GM19043 (cell line): ENCODE results near the gene THAP6.
"Not testable (repeated sequence)": the region's sequence is repeated elsewhere in the genome, so short reads cannot be mapped to it uniquely, and the experiment has no call there.

Experiments
- ATAC-seq: cut with Tn5 transposase; IDR thresholded peaks from one replicate; pipeline ENCODE4 v1.9.1; 2021; ENCODE audit warnings: low read depth; ENCODE audit not compliant: unreplicated experiment

The THAP6 gene

DNA sequence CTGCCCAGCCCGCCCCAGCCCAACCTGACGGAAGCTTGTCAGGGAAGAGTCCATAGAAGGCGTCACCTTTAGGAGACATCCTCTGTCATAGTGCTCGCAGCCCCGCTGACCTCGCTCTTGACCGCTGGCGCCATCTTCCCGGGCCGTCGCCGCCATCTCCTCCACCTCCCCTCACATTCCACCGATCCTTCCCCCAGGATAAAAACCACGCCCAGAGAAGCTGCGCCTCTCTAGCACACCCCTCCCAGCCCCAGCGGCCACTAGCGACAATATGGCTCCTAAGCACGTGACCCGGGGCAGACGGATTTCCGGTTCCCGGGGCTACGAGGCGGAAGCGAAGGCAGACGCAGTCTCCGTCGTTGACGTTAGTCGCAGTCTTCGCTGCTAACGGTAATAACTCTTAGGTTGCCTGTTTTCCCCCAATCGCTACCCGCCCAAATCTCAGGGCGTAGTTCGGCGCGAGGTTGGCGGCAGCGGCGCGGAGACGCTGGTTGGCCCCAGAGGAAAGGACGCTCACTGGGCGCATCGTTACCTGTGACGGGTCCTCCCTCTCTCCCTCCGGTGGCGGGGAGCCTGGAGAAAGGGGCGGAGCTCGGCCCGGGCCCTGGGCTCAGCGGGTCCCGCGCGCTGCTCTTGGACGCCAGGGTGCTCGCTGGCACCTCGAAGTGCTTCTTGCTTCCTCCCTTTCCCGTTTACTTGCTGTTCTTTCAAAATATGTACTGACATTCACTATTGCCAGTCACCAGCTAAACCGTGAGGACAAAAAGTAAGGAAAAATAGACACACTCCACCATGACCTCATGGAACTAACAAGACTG is at the start of gene THAP6, which contains the start of gene RCHY1:
THAP6 (plus strand) TSS at position 343 of the 818 bp plus-strand sequence. CDS start 980 bp downstream, outside the sequence.
RCHY1 (minus strand) TSS at position 273 of the 818 bp plus-strand sequence; CDS start at position 156, 117 bp downstream.
- peak; percentile 93 for ATAC-seq

DNA sequence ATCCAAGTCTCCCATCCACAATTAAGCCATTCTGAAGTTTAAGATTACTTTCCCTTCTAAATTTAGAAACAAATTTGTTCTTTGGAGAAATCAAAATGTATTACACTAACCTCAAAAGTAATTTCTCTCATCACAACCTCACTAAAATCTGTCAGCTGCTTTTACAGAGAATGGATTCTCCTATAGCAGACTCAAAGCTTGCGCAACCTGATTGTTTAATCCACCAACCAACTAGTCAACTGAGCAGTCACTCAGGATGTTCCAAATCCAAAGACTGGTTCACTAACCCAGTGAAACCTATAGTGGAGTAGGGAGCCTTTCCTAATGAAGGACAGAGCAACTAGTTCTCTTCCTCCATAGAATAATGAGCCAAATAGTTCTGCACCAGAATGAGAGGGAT is 44.4 kb upstream of the THAP6 start:
- ATAC-seq, result no peak

DNA sequence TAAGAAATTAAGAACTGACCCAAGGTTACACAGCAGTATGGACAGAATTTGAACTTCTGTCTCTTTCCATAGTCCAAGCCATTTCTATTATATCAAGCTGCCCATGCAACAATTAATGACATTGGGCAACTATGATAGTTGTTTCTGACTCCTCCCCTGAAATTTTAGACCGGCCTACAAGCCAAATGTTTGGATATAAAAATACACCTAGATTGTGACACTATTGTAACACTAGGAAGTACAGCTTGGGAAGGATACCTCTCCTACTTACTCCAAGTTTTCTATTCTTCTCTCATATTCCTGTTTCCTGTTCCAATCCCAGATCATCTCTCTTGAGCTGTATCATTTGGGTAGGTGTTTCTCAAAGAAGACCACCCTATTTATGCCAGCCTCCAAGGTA is 43.5 kb upstream of the THAP6 start:
- ATAC-seq, result no peak

DNA sequence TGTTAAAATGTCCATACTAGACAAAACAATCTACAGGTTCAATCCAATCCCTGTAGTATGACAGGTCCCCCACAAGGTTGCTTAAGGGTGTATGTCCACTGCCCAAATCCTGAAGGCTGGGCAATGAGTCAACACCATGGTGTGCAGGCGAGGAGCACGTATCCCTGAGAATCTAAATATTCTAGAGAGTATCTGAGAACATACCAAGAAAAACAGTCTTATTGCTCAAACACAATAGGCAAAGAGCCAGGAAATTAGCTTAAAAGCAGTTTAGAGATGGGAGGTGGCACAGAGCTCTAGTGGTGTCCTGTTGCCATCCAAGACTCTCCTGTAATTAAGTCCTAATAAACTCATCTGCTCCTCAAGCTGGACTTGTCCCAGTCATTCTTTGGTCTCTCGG is 37.1 kb upstream of the THAP6 start:
- no peak for ATAC-seq

DNA sequence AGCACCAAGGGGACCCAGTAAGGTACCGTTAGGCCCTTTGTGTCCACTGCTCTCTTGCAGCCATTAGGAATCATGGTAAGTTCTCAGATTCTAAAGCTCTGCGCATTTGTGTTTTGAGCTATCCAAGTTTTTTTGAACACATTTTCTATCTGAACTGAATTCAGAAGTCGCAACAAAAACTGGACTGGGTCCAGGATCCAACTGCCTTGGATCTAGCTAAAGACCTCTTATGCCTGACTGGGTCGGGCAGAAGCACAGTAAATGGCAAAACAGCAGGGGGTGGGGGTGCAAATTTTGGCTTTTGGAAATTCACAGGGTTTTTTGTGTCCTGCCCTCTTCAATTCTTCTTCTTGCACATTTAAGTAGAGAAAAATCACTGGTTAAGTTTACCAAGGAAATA is 30.1 kb upstream of the THAP6 start:
- ATAC-seq, result no peak

- ATAC-seq, result no peak
These were observed 24.1 kb upstream of the THAP6 start for GRCh38 chr4:75490155-75490554.

DNA sequence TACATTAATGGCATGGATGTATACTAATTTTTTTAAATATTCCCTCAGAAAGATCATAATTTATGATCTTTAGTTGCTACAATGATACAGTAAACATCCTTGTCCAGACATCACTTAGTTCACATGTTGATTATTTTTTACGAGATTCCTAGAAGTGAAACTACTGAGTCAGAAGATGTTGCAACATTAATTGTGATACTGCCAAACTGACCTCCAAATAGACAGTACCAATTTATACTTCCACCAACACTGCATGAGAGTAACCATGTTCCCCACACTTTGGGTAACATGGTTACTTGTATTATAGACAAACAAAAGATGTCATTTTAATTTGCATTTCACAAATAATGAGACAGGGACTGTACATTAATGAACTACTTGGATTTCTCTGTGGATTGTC is 19.7 kb upstream of the THAP6 start:
- ATAC-seq, result no peak

GRCh38 chr4:75495476-75495875 is 18.8 kb upstream of the THAP6 start:
- no peak for ATAC-seq

GRCh38 chr4:75496406-75496805 is 17.9 kb upstream of the THAP6 start:
- no peak for ATAC-seq

- no peak for ATAC-seq
These were observed 17.1 kb upstream of the THAP6 start for GRCh38 chr4:75497133-75497532.

DNA sequence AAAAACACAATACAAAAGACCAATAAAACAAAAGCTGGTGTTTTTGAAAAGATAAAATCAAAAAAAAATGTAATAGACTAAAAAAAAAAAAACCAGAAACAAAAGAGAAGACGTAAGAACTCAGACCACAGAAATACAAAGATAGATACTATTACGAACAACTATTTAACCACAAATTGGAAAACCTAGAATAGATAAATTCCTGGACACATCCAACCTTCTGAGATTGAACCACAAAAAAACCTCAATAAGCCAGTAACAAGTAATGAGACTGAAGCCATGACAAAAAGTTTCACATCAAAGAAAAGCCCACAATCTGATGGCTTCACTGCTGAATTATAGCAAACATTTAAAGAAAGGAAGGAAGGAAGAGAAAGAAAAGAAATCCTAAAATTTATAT is 16.2 kb upstream of the THAP6 start:
- no peak for ATAC-seq

DNA sequence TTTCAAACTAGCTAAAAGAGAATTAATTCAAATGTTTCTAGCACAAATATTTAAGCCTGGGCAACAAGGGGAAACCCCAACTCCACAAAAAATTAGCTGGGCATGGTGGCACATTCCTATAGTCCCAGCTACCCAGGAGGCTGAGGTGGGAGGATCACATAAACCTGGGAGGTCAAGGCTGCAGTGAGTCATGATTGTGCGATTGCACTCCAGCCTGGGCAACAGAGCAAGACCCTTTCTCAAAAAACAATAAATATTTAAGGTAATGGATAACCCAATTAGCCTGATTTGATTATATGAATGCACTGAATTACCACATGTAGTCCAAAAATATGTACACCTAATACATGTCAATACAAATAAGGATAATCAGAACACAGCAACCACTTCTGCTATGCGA is 14.4 kb upstream of the THAP6 start:
- ATAC-seq, result no peak

- no peak for ATAC-seq
These were observed 11.6 kb upstream of the THAP6 start for GRCh38 chr4:75502671-75503070.

GRCh38 chr4:75505630-75506029 is 8.6 kb upstream of the THAP6 start:
- no peak for ATAC-seq

DNA sequence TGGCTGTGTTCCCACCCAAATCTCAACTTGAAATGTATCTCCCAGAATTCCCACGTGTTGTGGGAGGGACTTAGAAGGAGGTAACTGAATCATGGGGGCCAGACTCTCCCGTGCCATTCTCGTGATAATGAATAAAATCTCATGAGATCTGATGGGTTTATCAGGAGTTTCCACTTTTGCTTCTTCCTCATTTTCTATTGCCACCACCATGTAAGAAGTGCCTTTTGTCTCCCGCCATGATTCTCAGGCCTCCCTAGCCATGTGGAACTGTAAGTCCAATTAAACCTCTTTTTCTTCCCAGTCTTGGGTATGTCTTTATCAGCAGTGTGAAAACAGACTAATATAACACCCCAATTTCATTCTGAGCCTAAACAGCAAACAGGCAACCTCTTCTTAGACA is 4.7 kb upstream of the THAP6 start:
- not testable (repeated sequence) for ATAC-seq

DNA sequence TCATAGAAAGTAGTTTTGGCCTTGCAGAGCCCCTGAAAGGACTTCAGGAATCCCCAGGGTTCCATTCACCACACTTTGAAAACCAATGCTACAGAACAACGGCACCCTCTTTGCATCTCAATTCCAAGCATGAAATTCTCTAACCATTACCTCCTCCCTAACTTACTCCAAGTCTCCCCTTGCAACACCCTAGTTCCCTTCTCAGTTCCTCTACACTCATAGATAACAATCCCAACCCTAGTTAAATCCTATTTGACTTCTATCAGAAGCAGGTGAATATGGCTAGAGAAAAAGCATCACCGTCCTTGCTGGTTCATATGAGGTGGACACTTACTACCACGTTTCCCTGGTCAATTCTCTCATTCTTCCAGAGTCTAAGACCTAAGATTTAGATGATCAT is 2.4 kb upstream of the THAP6 start:
- ATAC-seq, result no peak

DNA sequence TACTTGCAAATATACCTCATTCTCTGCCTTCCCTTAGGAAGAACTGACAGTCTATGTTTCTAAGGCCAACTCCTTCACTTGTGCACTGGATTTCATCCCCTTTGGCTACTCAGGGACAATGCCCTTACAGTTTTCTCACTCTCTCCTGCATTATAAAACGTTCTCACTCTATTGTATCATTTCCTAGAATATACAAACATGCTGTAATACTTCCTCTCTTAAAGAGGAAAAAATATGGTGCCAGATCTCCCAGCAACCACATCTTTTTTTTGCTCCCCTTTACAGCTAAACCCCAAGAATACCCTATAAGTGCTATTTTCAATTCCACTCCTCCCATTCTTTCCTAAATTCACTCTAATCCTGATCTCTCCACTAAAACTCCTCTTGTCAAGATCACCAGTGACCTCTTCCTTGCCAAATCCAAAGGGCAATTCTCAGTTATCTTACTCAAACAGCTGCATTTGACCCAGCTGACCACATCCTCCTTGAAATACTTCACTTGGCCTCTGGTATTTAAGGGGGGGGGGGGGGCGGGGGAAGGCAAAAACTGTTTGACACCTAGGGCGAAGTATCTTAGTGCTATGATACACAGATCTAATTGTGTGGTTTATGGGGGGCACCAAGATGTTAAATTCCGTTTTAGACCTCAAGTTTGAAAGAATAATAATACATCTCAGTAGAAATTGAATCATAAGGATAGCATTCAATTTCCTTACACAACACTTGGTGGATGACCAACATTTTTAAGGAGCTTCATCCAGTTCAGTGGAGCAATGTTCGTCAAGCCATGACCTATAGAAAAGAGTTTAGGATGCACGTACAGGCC is 1.7 kb upstream of the THAP6 start:
- peak; percentile 22 for ATAC-seq

DNA sequence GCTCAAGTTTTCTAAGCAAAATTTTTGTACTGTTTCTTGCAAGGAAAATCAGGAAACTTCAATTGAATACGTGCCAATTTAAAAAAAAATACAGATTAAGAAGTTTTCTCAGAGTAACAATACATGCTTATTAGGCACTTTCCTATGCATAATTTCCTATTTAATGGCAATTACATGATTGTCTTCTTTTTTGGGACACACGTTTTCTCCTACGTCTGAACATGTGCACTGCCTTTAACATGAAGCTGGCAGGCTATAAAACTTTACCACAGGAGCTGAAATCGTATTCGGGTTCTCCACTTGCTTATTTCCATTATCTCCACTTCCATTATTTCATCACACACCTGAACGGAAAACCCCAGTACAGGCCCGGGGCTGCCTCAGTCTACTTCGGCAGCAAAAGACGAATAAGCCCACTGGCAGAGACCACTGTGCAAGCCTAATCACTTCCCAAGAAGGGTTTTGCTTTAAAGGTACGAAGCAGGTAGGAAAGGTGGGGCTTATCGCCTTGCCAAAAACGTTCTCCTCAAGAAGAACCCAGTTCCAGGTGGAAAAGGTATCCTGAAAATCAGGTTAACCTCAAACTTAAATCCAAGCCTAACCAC is 645 bp upstream of the THAP6 start:
- no peak for ATAC-seq

DNA sequence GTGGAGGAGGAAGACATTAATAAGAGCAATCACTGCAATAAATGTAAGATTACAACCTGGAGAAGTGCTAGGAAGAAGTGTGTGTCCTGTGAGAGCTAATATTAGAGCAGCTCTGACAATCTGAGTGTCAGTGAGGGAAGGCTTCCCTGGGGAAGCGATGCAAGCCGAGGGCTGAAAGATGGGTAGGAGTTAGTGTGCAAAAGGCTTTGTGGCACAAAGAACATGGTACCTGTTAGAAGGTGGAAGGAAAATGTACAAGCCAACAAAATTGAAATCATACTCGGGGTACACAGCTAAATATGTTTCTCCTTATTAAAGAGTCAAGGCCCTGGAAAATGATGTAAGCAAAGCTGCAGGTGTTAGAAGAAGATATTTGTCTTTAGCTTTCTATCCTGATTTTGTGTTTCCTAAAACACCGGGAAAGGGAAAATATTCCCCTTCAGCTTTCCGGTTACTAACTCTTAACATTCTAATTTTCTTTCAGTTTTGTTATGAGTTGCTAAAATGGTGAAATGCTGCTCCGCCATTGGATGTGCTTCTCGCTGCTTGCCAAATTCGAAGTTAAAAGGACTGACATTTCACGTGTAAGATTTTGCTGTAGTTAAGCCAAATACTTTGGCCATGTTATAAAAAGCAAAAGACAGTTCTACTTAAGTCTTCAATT is 808 bp downstream of the THAP6 start:
- no peak for ATAC-seq

GRCh38 chr4:75516144-75516543 is 1.9 kb downstream of the THAP6 start:
- ATAC-seq, result no peak

DNA sequence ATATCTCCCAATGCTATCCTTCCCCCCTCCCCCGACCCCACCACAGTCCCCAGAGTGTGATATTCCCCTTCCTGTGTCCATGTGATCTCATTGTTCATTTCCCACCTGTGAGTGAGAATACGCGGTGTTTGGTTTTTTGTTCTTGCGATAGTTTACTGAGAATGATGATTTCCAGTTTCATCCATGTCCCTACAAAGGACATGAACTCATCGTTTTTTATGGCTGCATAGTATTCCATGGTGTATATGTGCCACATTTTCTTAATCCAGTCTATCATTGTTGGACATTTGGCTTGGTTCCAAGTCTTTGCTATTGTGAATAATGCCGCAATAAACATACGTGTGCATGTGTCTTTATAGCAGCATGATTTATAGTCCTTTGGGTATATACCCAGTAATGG is 5.2 kb downstream of the THAP6 start:
- not testable (repeated sequence) for ATAC-seq
